T-helper 22 cell (primary cell): ENCODE results near the gene ZFAND6.
"Not testable (repeated sequence)": the region's sequence is repeated elsewhere in the genome, so short reads cannot be mapped to it uniquely, and the experiment has no call there.

Experiments
- DNase-seq: peaks from one replicate; pipeline ENCODE4 v3.0.0-alpha.2; 2020; ENCODE audit warnings: low read depth

The ZFAND6 gene

DNA sequence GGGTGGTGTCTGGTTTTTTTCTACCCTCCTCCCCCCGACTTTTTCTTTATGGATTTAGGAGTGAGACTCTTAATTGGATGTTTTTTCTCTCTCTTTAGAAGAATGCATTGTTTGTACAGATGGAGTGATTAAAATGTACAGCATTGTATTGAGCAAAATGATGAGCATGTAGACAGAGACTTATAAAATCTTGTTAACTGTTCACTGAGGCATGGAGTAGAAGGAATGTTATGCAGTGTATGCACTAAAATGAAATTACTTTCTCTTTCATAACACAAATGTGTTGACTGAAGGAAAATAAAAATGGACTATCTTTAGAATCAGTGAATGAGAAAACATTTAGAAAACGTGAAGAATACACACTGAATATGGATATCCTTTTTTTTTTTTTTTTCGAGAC, 39.8 kb downstream of the ZFAND6 start:
- no peak for DNase-seq

DNA sequence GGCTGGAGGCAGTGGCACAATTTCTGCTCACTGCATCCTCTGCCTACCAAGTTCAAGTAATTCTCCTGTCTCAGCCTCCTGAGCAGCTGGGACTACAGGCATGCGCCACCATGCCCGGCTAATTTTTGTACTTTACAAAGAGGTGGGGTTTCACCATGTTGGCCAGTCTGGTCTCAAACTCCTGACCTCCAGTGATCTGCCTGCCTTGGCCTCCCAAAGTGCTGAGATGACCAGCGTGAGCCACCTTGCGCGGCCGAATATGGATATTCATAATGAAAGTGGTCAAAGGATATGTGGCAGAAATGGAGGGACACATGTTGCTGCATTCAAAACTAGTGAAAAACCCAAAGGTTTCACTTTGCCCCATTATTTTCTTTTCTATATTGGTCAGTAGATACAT, 40.2 kb downstream of the ZFAND6 start:
- DNase-seq: not testable (repeated sequence)

DNA sequence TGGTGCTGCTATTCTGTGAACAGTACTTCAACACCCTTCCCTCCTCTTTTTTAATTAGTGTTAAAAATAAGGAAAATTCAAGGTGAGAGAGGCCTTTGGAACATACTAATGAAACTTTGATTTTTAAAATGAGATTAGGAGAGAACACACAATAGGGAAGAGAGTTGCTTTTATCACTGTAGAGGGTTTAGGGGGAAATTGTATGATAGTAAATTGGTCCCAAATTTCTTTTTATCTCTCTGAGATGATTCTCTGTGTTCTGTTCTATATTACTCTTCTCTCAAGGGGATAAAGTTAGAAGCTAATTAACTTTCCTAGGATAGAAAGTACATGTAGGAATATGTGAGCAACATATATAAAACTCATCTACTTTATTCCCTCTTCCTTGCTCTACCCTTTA, 40.8 kb downstream of the ZFAND6 start:
- DNase-seq: no peak

DNA sequence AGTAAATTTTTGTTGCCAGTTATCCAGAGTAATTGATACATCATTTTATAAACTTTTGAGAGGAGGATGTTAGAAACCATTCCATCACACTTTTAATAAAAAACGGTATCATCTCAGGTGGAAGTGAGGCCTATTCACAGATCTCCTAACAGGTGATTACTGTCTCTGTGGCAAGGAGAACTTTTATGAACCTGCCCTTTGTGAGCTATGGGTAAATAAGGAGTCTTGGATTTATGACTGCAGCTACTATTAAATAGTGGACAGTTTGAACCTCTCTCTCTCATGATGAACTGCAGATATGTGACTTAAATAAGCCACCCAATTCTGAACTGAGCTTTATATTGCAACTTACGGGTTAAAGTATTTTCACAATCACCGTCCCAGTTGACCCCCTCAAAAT, 45.7 kb downstream of the ZFAND6 start:
- no peak for DNase-seq

DNA sequence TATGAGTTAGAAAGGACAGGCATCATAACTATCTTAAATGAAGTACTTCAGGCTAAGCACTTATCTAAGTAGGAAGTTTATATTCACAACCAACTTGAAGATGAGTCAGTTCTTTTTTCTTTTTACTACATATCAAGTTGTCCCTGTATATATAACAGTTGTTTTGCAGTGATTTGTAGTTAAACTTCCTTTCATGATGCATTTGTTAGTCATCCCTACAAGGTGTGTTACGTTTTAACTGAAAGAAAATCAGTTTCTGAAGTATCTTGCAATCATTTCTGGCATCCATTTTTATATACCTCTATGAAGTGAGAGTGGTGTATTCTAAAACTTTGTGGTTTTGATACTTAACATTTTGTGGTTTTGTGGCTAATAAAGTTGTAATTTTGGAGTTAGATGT, 46.1 kb downstream of the ZFAND6 start:
- DNase-seq: no peak

DNA sequence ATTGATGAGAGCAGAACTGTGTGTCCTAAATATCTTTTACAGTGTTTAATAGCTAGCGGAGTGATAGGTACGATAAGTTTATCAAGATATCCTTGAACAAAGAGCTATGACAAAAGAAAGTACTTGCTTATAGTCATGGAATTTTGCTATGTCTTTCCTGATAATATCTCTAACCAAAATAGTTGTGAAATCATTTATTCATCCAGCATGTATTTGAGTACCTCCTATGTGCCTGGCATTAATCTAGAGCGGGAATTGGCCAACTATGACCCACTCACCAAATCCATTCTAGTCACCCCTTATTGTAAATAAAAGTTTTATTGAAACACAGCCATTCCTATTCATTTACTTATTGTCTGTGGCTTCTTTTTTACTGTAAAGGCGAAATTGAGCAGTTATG, 46.6 kb downstream of the ZFAND6 start:
- no peak for DNase-seq

DNA sequence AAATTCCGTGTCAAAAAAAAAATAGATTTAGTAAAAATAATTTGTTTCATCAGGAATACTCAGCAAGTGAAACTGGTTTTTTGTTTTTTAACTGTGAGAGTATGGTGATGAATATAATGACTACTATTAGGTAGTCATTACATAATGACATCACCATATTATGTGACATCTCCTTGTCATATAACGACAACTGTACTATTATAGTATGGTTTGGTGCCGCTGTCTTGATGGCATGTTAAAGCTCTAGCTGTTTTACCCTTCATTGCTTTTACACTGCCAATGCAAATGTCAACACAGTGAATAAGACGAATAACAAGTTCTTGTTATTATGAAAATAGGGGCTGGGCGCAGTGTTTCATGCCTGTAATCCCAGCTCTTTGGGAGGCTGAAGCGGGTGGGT, 47.7 kb downstream of the ZFAND6 start:
- no peak for DNase-seq

DNA sequence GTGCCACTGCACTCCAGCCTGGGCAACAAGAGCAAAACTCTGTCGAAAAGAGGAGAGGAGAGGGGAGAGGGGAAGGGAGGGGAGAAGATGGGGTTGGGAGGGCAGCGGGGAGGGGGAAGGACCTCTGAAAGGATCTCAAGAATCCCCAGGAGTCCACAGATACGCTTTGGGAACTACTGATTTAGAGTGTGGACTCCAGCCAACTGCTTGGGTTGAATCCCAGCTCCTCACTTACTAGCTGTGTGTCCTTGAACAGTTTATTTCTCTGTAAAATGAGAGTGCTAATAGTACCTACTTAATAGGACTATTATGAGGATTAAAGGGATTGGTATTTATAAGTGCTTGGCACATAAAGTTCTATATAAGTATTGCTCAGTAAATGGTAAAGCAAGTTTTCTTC, 48.3 kb downstream of the ZFAND6 start:
- DNase-seq: no peak

DNA sequence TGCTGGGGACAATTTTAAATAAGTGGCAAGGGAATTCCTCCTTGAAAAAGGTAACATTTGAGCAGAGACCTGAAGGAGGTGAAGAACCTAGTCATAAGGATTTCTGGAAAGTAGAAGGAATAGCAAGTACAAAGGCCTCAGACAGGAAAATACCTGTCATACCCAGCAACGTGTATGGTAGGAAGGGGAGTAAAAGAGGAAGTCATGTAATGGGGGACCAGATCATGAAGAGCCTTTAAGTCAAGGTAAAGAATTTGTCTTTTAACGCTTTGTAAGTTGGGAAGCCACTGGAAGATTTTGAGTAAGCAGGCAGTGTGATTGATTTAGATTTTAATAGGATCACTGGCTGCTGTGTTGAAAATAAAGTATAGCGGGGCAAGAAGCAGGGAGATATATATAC, 49.9 kb downstream of the ZFAND6 start:
- DNase-seq: no peak

DNA sequence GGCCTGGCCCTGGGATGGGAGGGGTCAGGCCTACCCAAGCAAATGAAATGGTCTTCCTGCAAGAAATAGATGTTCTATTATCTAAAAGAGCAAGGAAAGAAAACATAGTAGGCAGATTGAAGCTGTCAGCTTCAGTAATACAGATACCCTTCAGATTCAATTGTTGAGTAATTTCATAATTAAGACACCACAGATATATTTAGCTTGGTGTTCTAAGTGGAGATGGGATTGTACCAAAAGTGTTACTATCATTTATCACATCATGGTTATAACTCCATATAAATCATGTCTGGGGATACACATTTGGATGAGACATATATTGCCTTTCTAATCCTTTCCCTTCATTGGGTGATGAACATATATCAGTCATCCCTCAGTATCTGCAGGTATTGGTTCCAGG, 51.4 kb downstream of the ZFAND6 start:
- DNase-seq: no peak

DNA sequence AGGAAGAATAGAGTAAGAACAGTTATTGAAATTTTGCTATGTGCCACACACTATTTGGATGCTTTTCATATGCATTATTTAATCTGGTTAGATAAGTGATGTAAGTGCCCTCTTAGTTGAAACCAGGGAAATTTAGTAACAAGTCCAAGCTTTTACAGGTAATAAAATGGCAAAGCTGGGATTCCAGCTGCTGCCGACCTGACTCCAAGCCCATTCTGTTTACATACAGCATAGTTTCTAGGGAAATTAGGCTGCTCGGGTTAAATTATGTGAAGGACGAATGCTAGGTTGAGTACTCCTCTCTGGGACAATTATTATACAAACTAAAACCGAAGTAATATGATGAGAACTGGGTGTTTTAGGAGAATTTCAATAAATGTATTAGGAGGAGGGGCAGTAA, 54.6 kb downstream of the ZFAND6 start:
- DNase-seq: no peak

DNA sequence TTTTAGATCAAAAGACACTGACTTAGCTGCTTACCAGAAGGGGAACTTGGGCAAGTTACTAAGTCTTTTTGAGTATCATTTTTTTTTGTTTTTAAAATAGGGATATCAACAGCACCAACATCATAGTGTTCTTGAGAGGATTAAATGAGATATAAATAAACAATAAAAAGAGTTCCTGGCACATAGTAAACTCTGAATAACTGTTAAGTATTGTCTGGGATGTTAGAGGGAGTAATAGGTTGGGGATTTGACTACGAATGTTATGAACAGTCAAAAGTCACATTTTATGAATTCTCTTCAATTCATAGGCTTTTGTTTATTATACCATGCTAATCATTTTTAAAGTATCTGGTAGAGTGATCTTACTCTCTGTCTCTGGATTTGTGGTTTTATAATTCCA, 55.5 kb downstream of the ZFAND6 start:
- DNase-seq: no peak

DNA sequence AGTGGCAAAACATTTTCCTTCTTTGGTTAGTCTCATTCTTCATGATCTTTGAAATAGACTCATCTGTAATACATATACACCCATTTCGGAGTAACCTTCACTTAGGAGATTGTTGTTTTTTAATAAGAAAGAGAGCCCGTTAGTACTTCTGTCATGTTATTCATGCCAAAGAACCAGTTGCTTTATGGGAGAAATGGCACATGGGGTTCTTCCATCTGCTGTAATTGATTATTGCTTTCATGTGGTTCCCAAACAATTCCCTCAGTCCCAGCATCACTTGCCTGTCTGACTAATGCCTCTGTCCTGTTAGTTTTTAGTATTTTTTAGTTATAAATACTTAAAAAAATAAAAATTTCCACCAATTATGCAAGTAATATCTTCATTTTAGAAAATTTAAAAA, 59.5 kb downstream of the ZFAND6 start:
- DNase-seq: no peak

DNA sequence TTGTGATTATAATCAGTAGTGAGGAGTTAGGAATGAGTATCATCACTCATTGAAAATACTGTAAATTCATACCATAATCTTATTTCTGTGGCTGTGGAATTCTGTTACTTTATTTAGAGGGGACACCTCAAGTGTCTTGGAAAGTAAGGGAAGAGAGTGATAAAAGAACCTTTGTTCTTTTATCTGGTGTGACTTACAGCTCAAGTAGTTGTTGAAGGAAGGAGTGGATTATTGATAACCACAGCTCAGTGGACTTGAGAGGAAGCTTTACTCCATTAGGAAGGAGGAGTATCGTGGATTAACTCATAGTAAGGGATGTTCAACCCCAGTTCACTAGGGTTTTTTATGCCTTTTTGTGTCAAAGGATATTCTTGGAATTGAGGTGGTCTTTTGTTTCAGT, 61.2 kb downstream of the ZFAND6 start:
- no peak for DNase-seq

DNA sequence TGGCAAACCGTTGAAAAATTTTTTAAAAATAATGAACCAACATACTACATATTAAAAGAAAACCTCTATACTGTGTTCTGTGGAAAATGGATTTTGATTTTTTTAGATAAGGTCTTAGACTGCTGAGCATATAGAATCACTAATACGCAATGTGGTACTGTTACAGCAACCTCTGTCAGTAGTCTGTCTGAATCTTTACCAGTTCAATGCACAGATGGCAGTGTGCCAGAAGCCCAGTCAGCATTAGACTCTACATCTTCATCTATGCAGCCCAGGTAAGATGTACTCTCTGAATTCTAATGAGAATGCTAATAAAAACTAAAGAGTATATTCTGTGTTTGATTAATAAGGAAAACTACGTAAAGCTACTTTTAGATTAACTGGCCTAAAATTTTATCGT, 62.1 kb downstream of the ZFAND6 start:
- DNase-seq: no peak

DNA sequence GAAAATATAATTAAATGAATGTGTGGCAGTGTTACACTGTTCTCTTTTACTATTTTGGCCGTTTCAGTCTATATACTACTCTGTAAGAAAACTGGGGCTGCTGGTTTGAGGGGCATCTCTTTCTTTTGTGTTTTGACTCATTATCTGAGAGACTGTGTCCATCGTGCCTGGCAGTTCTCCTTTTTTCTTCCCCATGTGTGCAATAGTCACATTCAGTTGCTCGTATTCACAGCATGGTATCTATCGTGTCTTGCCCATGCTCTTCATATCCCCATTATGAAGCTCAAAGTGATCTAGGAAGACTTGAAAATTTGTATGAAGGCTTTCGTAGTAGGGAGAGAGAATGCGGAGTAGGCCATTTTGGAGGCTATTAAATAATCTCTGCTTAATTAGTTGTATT, 63.6 kb downstream of the ZFAND6 start:
- DNase-seq: no peak

DNA sequence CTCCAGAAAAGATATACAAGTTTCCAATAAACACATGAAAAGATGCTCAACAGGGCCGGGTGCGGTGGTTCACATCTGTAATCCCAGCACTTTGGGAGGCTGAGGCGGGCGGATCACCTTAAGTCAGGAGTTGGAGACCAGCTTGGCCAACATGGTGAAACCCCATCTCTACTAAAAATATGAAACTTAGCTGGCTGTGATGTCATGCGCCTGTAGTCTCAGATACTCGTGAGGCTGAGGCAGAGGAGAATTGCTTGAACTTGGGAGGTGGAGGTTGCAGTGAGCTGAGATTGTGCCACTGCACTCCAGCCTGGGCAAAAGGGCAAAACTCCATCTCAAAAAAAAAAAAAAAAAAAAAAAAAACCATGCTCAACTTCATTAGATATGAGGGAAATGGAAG, 67.8 kb downstream of the ZFAND6 start:
- not testable (repeated sequence) for DNase-seq

DNA sequence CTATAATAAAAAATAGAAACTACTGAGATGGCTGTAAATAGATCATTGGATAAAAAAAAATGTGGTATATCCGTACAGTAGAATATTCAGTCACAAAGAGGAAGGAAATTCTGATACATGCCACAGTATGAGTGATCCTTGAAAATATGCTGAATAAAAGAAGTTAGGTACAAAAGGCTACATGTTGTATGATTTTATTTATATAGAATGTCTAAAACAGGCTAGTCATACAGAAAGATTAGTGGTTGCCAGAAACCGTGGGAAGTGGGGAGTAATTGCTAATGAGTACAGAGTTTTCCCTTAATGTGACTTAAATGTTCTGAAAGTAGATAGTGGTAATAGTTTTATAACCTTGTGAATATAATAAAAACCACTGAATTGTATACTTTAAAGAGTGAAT, 68.4 kb downstream of the ZFAND6 start:
- no peak for DNase-seq

DNA sequence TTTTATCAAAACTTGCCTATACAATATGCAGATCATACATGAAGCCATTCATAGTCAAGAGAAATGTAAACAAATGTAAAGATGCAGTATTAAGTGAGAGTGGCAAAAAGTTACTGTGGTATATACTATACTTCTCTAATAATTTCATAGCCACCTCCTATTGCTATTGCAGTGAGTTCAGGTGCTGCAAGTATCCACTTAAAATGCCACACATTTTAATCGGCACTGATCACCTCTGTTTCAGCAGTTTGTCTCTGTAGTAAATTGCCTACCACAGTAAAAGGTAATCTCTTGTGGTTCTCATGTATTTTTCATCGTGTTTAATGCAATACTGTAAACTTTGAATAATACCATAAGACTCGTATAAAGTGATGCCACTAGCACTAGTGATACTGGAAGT, 72.9 kb downstream of the ZFAND6 start:
- DNase-seq: no peak

DNA sequence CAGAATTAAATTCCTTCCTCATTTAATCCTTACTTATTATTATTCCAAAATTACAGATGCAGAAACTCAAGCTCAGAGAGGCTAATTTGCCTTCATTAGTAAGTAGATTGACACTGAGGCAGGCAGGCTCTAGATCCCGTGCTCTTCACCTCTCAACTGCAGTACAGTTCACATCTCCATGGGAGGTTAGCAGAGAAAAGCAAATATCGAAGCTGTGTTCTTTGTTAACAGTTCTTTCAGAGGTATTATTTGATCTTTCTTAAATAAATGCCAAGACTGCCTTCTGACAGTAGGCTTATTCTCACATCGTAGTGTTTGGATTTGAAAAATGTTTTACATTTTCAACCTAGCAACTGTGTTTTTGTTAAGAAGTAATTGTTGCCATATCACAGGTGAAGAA, 77.4 kb downstream of the ZFAND6 start:
- DNase-seq: no peak

DNA sequence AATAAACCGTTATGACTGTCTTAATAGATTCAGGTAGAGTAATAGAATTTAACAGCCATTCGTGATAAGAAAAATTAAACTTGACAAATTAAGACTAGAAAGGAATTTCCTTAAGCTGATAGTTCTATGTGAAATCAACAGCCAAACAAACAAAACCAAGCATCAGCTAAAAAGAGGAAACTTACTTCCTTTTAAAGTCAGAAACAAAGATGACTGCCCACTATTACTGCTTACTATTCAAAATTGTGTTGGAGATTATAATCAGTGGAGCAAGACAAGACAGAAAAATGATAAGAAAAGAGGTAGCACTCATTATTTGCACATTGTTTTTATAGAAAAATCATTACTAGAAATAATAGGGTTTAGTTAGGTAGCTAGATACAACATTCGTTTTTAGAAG, 79.5 kb downstream of the ZFAND6 start:
- DNase-seq: no peak

DNA sequence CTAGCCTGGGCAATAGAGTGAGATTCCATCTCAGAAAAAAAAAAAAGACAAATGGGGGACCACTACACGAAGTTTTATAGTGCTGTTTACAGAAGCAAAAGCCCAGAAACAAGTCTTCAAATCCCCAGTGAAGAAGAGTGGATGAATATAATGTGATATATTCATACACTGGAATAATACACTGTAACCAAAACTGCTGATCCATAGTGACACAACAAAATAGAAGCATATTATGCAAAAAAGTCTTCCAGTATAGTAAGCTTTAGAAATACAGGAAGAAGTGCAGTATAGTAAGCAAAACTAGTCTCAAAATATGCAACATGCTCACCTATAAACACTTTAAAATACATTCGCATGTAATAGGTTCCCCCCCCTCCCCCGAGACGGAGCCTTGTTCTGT, 81.4 kb downstream of the ZFAND6 start:
- DNase-seq: no peak

DNA sequence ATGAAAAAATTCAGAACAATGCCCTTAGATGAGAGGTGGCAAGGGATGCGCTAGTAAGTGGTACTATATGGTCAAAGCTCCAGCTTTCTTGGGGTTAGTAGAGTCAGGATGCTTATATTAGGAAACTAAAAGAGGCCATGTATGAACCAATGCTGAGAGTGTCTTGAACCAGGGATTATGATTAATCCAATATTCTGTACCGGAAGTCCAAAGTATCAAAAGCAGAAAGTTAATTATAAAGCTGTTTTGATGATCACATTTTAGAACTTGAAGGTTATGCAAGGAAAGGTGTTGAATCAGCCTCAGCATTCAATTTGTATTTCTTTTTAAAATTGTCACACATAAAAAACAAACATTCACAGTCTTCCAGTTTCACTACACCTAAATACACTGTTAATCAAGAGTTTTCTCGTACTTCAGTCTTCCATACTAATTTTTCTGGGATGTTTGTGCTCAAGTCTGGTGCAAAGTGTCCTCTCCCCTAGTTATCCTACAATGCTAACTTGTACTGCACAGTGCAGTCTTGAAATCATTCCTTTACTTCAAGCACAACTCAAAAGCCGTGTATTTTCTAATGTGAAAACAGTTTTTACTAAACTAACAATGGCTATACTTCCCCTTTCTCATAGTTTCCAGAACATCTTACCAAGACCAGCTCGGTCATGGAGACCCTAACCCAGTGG, 82.6 kb downstream of the ZFAND6 start:
- DNase-seq: no peak

DNA sequence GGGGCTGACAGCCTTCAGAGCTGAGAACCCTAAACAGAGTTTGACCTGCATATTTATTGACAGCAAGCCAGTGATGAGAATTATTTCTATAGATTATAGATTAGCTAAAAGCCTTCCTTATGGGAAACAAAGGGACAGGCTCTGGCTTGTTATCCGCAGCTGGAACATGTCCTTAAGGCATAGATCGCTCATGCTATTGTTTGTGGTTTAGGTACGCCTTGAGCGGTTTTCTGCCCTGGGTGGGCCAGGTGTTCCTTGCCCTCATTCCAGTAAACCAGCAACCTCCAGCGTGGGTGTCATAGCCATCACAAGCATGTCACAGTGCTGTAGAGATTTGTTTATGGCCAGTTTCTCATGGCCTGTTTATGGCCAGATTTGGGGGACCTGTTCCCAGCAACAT, 83.2 kb downstream of the ZFAND6 start:
- DNase-seq: no peak

DNA sequence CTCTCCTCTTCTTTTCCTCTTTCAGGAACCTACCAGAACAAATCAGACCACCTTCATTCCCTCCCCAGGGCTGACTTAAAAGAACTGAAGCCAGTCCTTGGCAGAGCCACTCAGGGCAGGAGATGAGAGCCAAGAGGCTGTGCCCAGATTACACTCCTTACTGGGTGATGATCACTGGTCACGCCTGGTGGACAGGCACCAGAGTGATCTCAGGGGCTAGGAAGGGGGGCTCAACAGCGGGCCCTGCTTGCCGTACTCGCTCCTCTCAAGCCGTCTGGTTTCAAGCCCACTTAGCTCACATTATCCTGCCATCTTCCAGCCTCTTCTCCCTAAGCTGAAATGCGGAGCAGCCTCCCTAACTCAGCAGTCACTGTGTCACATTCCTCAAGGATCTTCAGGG, 91.7 kb downstream of the ZFAND6 start:
- no peak for DNase-seq
